T-helper 1 cell (primary cell): ENCODE measurements around the gene PTX4.

ENCODE experiments used
- DNase-seq, 5 donors: peaks; one replicate each; pipeline ENCODE4 v3.0.0-alpha.2; 2012 to 2020
- total RNA-seq, 4 donors: gene quantifications; one replicate each; lab custom pipeline; 2026; lab: John Stamatoyannopoulos, UW

Gene PTX4
- total RNA-seq: 0 to 0.15 (median 0) reads per million in 4 donors

GRCh38 chr16:1488619-1489018 is at the start of gene PTX4:
Gene PTX4, minus strand, starts transcription at chr16:1488944. Its CDS starts 35 bp downstream, at chr16:1488909.
- no peak for DNase-seq

- peak in 1 of 5 donors; percentile 46 for DNase-seq
These were observed 49.1 kb upstream of the PTX4 start for GRCh38 chr16:1537763-1538289.

GRCh38 chr16:1537138-1537577 is 48.4 kb upstream of the PTX4 start:
- DNase-seq: no peak

GRCh38 chr16:1536601-1537000 is 47.9 kb upstream of the PTX4 start:
- no peak for DNase-seq

GRCh38 chr16:1535391-1536291 is 46.9 kb upstream of the PTX4 start:
- peak in 1 of 5 donors; percentile 35 for DNase-seq

GRCh38 chr16:1534021-1535020 is 45.6 kb upstream of the PTX4 start:
- DNase-seq: no peak

- DNase-seq: peak in 1 of 5 donors; percentile 67
These were observed 44.8 kb upstream of the PTX4 start, which contains the start of gene TMEM204 for GRCh38 chr16:1533443-1533951. Gene TMEM204, plus strand, starts transcription at chr16:1533666. Its CDS starts 610 bp downstream, at chr16:1534276.

- DNase-seq: no peak
These were observed 44.0 kb upstream of the PTX4 start for GRCh38 chr16:1532771-1533170.

- DNase-seq: no peak
These were observed 43.5 kb upstream of the PTX4 start for GRCh38 chr16:1532081-1532760.

- no peak for DNase-seq
These were observed 42.8 kb upstream of the PTX4 start for GRCh38 chr16:1531638-1531910.

GRCh38 chr16:1530883-1531637 is 42.3 kb upstream of the PTX4 start:
- no peak for DNase-seq

- DNase-seq: no peak
These were observed 41.7 kb upstream of the PTX4 start for GRCh38 chr16:1530349-1530882.

GRCh38 chr16:1528921-1529537 is 40.3 kb upstream of the PTX4 start:
- DNase-seq: no peak

- no peak for DNase-seq
These were observed 39.4 kb upstream of the PTX4 start for GRCh38 chr16:1527836-1528811.

- DNase-seq: no peak
These were observed 38.1 kb upstream of the PTX4 start for GRCh38 chr16:1526608-1527555.

- DNase-seq: no peak
These were observed 37.3 kb upstream of the PTX4 start for GRCh38 chr16:1525871-1526607.

GRCh38 chr16:1524366-1524765 is 35.6 kb upstream of the PTX4 start:
- no peak for DNase-seq
